ENCODE data around the gene SIRT5. TPM values are rescaled to one million over a fixed set of nuclear protein-coding genes. Genes with fewer than 3 reads are reported as not detected.

The SIRT5 gene
- total RNA-seq, 1 donor from 2014 or later: 7.9 TPM

DNA sequence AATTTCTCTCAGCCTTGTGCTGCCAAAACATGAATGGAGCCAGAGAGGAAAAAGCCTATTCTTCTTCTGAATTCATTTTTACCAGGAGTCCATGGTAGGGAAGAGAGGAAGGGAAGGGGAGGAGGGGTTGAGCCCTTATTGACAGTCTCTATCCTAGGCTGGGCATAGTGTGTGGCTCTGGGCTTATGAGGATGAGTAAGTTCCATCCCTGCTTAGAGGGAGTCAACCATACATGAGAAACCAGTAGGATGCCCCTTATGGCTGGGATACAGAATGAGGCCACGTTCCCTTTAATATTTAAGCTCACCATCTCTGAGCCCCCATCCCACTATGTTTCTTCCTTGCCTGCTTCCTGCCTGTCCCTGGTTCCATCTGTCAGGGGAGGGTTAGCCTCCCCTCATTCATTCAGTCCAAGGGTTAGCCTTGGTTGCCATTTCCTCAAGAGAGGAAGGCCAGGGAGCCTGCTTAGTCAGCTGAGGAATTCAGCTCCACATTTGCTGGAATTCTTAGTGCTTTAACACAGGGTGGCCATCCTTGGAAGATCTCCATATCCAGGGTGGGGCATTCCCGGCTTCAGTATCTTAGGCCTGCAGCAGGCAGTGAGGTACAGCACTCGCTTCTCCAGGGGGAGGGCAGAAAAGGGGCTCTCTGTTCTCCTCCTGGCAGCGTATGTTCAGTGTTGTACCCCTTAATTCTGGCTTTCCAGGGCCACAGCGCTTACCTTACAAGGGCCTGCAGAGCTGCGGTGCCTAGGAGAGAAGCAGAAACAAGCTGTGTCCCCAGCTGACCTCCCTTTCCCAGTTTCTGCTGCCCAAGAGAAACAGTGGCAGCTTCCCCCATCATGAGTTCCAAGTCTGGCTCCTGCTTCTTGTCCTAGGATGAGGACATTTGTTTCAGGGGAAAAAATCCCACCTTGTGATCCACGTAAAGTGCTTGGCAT is 12.5 kb downstream of the SIRT5 start:
- no peak for DNase-seq (ENCODE audit: low read depth, low spot score)

DNA sequence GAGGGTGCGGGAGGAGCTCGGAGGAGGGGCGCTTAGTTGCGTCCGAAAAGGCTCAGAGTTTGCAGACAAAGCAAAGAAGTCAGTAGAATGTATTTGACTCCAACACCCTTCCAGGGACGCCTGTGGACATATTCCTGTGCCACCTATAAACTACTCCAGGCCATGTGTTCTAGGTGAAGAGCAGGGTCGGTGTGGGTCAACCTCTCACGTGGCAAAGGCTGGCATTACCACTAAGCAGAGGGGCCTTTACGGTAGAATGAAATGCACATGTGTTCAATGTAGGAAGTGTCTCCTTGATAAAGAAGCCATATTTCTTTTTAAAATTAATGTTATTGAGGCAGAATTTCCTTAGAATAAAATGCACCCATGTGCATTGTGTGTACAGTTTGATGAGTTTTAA is 15.4 kb downstream of the SIRT5 start:
- no peak for DNase-seq (ENCODE audit: low read depth, low spot score)

DNA sequence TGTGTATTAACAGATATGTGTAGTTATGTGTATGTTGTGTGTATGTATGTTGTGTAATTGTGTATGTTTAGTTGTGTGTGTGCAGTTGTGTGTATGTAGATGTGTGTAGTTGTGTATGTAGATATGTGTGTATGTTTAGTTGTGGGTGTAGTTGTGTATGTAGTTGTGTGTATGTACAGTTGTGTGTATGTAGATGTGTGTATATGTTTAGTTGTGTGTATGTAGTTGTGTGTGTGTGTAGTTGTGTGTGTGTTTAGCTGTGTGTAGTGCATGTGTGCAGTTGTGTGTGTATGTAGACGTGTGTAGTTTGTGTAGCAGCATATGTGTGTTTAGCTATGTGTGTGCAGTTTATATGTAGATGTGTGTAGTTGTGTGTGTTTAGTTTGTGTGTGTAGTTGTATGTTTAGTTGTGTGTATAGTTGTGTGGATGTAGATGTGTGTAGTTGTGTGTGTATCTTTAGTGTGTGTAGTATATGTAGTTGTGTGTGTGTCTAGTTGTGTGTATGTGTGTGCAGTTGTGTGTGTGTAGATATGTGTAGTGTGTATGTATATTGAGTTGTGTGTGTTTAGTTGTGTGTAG is 16.3 kb downstream of the SIRT5 start:
- DNase-seq (ENCODE audit: low read depth, low spot score): no peak

DNA sequence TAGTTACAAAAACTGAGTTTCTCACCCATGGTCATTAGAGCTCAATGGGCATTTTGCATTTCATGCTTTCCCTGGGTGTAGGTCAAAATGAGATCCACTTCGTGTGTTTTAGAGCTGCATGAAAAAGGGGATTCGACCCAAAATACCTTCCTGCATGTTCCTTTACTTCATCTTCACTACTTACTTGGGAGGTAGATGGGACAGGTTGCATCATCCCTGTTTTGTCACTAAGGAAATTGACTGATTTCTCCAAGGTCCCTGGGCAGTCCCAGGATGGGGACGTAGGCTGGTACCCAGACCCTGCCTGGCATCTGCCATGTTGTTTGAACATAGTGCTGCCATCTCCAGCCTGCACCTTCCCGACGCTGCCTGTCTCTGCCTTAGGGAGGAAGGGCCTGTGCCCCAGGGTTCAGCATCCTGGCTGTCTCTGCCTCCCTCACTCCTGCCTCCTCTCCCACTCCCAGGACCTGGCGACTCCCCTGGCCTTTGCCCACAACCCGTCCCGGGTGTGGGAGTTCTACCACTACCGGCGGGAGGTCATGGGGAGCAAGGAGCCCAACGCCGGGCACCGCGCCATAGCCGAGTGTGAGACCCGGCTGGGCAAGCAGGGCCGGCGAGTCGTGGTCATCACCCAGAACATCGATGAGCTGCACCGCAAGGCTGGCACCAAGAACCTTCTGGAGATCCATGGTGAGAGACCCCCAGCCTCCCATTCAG is 17.0 kb downstream of the SIRT5 start:
- DNase-seq (ENCODE audit: low read depth, low spot score): no peak

DNA sequence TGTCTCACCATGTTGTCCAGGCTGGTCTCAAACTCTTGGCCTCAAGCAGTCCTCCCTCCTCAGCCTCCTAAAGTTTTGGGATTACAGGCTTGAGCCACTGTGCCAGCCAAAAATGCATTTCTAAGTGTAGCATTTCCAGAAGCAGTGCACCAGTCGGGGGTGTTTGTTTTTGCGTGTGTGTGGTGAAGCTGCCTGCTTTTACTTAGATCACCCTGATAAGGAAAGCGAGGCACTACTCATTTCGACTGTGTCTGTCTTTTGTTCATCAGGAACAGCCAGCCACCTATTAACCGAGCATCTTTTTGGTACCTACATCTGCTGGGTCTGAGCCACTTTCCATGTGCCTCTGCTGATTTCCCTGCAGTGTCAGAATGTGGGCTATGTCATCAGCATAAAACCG is 18.7 kb downstream of the SIRT5 start:
- DNase-seq (ENCODE audit: low read depth, low spot score): no peak

DNA sequence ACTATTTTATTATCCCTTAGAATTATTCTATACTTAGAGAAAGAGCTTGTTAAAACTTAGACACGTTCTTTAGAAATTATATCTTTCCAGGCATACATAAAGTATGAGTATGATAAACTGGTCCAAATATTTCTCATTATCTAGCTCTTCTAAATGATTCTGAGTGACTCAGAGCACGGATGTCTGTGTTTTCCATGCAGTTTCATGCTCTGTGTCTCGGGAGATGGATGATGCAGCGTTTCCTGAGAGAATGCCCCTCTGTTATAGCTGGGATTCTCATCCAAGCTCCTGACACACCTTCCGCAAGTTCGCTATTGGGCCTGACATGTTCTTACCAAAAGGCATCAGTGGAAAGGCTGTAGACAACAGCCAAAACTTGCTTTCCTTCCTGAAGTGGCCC is 19.3 kb downstream of the SIRT5 start:
- DNase-seq (ENCODE audit: low read depth, low spot score): no peak

DNA sequence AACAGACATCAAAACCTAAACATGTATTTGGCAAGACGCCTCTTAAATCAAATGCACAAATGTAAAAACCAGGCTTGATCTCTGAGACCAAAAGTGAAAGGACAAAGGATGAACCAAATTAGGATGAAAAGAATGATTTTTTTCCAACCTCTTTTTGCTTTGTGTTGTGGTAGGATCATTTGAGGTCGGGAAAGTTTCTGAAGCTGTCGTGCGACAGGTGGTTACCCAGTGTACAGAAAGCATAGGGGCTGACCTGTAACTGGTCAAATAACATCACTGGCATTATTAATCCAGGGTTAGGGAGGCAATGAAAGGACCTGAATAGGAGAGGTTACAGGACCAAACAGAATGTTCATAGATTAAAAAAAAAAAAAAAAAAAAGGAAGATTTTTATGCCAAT is 22.7 kb downstream of the SIRT5 start:
- DNase-seq (ENCODE audit: low read depth, low spot score): no peak

DNA sequence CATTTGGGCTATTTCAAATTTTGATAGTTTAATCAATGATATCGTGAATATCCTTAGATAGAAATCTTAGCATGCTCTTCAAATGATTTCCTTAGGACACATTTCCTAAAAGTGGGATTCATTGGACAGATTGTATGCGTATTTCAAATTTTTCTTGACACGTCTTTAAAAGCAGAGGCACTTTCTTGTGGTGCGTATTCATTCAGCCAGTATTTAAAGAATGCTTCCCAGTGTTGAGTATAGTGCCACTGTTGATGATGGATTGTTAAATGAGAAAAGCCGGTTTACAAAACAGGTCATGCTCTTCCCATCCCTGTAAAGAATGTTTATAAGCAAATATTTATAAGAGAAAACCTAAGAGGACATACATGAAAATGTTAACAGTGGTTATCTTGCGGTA is 25.6 kb downstream of the SIRT5 start:
- DNase-seq (ENCODE audit: low read depth, low spot score): no peak

DNA sequence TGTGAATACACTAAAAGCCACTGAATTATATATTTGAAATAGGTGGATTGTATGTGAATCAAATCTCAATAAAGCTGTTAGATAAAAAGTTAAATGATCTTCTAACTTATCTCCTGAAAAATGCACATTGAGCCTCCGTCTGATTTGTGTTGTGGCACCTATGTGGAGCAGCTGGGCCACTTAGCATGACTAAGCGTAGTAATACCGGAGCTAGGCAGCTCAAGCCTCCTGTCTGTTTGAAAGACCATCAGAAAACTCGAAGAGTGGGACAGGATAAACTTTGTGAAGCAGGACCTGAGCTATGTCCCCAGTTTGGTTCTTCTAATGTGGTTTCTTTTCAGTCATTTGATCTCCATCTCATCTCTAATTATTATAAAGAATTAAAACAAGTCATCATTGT is 29.7 kb downstream of the SIRT5 start:
- no peak for DNase-seq (ENCODE audit: low read depth, low spot score)

DNA sequence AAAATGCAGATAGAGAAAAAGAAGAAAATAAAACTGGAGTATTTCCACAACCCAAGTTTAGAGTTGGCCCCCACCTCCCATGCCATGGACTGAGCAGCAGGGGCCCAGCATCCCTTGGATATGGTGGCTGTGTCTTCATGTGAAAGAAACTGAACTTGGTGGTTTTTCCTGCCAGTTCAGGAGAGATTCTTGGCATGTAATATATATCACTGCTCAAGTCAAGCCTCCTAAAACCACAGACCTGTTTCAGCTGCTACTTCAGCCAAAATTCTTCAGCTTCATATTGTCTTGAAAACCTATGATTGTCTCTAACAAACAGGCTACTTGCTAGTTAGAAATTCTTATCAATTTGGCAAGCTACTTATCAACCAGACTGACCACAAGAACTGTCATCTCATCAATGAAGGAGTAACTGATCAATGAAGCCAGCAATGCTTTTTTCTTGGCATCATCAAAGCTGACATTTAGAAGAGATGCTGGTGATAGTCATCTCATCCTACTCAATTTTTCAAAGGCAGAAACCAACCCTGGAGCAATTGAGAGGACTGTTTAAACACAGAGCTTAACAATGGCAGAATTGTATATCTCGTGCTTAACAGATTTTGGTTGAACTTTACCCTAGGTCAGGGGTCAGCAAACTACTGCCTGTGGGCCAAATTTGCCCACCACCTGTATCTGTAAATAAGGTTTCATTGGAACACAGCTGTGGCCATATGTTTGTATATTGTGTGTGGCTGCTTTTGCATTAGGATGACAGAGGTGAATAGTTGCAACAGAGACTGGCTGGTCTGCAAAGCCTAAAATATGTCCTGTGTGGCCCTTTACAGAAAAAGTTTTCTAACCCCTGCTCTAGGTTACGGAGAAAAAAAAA is 30.4 kb downstream of the SIRT5 start:
- no peak for DNase-seq (ENCODE audit: low read depth, low spot score)

DNA sequence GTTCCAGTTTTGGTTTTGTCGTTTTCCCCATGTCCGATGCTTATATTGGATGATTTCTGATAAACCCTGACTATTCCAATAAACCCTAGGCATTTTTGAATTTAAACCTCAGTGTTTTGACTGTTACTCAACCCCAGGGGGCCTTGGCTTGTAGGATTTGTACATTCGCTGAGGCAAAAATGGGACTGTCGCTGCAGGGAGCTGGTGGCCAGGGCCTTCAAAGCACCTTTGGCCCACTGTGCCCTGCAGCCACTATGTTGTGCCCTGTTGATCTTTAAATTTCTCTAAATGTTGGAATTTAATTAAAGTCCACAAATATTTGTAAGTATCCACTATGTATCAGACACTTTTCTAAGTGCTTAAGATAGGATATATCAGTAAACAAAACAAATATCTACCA is 31.2 kb downstream of the SIRT5 start:
- DNase-seq (ENCODE audit: low read depth, low spot score): no peak

DNA sequence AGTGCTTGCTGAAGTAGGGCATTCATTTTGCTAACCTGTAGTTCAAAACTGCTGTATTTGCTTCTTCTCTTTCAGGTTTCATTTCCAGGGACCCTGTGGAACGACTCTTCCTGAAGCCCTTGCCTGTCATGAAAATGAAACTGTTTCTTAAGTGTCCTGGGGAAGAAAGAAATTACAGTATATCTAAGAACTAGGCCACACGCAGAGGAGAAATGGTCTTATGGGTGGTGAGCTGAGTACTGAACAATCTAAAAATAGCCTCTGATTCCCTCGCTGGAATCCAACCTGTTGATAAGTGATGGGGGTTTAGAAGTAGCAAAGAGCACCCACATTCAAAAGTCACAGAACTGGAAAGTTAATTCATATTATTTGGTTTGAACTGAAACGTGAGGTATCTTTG is 37.3 kb downstream of the SIRT5 start:
- DNase-seq (ENCODE audit: low read depth, low spot score): no peak

DNA sequence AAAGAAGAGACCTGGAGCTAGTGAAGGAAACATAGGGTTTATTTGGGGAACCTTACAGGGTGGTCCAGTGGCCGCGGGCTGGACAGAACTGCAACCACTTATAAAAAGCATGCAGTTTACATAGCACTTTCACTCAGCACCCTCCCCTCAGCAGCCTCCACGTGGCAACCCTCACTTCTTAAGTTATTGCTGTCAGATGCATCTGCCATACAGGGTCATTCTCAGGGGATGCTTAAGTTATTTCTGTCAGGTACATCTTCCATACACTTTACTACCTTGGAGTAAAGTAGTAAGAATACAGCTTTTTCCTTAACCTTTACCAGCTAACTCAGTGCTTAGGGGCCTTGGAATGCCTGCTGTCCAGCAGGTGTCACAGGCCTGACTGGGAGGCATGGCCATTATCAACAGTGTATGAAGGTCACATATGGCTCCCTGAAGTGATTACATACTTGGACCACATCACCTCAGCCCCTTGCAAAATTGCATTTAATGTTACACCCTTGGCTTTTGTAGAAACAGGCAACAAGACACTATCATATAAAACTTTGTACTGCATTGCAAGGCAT is 38.7 kb downstream of the SIRT5 start:
- no peak for DNase-seq (ENCODE audit: low read depth, low spot score)

DNA sequence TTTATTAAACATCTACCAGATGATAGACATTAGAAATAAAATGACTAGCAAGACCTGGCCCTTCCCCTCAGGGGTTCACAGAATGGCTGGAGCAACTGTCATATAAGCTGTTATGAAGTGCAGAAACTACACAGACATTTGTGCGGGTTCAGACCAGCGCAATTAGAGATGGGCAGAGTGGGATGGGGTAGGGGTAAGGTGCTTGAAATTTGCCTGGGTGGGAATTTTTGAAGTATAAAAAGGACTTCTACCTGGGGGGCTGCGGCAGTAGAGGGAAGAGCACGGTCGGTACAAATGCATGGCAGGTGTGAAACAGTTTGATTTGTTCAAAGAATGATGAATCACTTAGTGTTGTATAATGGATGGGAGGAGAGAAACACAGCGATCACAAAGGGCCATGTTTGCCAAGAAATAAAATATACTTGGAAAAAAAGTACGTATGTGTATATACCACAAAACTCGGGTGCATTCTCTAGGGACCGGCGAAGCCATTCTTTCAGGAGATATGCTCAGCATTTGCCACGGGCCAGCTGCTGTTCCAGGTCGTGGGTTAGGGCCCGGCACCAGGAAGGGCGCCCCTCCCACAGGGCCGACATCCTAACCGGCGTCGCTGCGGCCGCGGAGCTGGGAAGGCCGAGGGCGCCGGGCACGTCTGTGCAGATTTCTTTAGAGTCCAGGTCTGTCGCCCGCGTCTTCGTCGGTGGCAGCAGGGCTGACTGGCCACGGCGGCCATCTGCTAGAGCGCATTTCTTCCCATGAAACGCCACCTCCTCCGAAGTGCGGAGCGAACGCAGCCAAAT is 39.9 kb downstream of the SIRT5 start:
- DNase-seq (ENCODE audit: low read depth, low spot score): no peak

DNA sequence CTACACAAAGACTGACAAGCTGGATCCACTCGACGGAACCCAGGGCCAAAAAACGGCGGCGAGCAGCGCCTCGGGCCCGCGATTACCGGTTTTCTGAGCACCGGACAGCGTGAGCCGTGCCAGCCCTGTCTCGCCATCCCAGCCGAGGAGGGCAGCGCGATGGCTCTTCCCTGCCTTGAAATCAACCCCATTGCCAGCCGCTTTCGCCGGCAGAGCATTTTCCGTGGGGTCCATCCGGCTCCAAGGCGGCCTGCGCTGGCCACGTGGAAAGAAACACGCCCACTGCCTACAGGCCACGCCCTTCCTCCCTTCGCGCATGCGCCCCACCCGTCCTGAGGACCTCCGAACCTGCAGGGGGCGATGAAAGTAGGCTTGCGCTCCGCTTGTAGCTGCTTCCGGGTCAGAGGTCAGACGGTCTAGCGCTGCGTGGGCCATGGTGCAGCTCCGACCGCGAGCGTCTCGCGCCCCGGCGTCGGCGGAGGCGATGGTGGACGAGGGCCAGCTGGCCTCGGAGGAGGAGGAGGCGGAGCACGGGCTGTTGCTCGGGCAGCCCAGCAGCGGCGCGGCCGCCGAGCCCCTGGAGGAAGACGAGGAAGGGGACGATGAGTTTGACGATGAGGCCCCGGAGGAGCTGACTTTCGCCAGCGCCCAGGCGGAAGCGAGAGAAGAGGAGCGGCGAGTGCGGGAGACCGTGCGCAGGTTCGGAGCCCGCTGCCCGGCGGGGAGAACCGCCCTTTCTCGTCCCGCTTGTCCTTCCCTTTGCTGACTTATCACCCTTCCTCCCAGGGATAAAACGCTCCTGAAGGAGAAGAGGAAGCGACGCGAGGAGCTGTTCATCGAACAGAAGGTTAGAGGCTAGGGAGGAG is 40.8 kb downstream of the SIRT5 start, which contains the start of gene NOL7:
TSS of gene NOL7 (plus strand) at position 410 of the 866 bp plus-strand sequence. CDS start at position 434, 24 bp downstream.
- peak; percentile 95 for DNase-seq (ENCODE audit: low read depth, low spot score)

DNA sequence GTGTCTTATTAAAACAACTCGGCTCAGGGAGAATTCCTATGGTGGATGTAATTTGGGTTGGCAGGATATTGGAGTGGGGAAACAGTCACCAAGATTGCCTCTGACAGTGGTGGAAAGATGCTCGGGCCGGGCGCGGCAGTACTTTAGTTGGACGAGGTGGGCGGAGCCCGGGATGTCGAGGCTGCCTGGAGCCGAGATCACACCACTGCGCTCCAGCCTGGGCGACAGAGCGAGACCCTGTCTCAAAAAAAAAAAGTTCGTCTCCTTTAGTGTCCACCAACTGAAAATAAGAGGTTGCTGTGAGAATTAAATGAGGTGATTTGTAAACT is 41.4 kb downstream of the SIRT5 start:
- DNase-seq (ENCODE audit: low read depth, low spot score): no peak

DNA sequence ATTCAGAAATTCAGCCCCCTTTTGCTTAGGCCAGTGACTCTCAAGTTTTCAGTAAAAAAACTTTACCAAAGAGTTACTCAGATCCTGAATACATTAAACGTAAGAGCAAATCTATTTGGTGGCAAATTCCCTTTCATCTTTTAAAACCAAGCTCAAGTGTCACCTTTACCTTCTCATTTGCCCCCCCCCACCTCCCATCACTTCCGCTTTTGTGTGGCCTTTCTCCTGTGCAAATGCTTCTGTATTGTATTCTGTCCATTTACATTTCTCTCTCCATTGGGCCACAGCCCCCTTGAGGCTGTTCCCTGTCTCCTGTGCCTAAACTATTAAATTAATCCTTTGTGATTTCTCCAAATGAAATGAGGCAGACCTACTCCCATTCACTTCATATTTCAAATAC is 42.7 kb downstream of the SIRT5 start:
- DNase-seq (ENCODE audit: low read depth, low spot score): no peak

DNA sequence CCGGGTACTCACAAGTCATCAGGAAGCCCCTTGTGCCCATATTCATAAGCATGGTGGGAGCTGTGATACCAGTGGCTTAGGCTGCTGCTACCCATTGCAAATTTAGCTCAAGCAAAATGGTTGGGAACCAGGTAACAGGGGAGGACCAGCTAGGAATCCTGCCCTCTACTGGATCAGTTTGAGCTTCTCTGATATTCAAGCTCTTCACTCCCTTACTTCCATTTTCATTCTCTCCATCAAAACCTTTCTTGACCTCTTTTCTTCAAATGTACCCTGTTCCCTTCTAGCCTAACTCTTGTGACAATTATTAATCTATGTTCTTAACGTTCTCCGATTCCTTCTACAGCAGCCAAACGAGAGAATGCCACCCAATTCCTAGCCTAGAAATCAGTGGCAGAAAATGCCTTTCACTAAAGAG is 50.5 kb downstream of the SIRT5 start:
- DNase-seq (ENCODE audit: low read depth, low spot score): no peak

DNA sequence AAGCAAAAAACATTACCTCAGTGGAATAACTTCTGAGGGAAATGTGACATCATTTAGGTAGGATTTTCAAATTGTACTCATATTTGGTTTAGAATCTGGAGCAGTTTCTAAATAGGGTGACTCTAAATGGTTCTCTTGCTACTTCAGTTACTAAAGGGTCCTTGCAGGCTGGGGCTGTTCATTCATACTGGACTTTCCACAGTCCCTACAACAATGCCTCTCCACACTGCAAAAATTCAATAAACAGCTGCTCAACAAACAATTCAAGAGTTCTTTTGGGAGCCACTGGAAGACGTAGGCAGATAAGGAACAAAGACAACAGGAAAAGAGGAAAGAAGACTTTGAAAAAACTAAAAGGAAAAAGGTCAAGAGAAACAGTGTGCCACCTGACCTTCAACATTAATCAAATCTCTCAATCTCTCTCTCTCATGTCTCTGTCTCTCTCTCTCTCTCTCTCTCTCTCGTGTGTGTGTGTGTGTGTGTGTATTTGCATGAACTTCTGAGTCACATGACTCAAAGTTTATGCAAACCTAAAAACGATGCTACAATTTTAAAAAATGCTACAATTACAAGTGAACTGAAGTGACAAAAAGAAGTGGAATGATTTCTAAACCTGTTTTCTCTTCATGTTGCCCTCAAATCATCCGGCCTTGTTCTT is 55.2 kb downstream of the SIRT5 start:
- no peak for DNase-seq (ENCODE audit: low read depth, low spot score)
